HepG2 (cell line): ENCODE data around the gene C1QTNF12. TPM values are rescaled to one million over a fixed set of nuclear protein-coding genes. Genes with fewer than 3 reads are reported as not detected.
A peak's percentile ranks its signal among the peaks of the same experiment; 100 is the strongest.

Experiments
- ARID5B ChIP-seq: IDR thresholded peaks from 2 replicates; pipeline ENCODE4 v1.4.0; 2020; ENCODE audit warnings: mild to moderate bottlenecking, missing genetic modification reagents
- CEBPG ChIP-seq: IDR thresholded peaks from 2 replicates; pipeline ENCODE4 v1.6.1; 2016
- KDM4B ChIP-seq: sonication (generic); formaldehyde crosslinking; IDR thresholded peaks from 2 replicates; pipeline ENCODE4 v1.4.0; 2020; ENCODE audit warnings: missing genetic modification reagents
- NCOA5 ChIP-seq: sonication (generic); formaldehyde crosslinking; IDR thresholded peaks from 2 replicates; pipeline ENCODE4 v1.4.0; 2020; ENCODE audit warnings: missing genetic modification reagents
- NFE2 ChIP-seq: sonication (generic); formaldehyde crosslinking; IDR thresholded peaks from 2 replicates; pipeline ENCODE4 v1.4.0; 2020; ENCODE audit warnings: missing genetic modification reagents
- NFRKB ChIP-seq: fragments of 450-650 bp; IDR thresholded peaks from 2 replicates; pipeline ENCODE4 v1.6.1; 2017
- PRDM4 ChIP-seq: sonication (generic); formaldehyde crosslinking; IDR thresholded peaks from 2 replicates; pipeline ENCODE4 v1.9.0; 2021; ENCODE audit warnings: missing genetic modification reagents, borderline replicate concordance
- RORA ChIP-seq: sonication (generic); formaldehyde crosslinking; IDR thresholded peaks from 2 replicates; pipeline ENCODE4 v1.5.0; 2020; ENCODE audit warnings: mild to moderate bottlenecking, missing genetic modification reagents, moderate library complexity
- SNRNP70 ChIP-seq: fragments of 200-400 bp; formaldehyde crosslinking; IDR thresholded peaks from 2 replicates; pipeline ENCODE4 v1.6.1; 2017; ENCODE audit warnings: mild to moderate bottlenecking, low read depth, low read length, moderate library complexity
- TRIM22 ChIP-seq: fragments of 450-650 bp; IDR thresholded peaks from 2 replicates; pipeline ENCODE4 v1.6.1; 2017
- ZNF44 ChIP-seq: sonication (generic); formaldehyde crosslinking; IDR thresholded peaks from 2 replicates; pipeline ENCODE4 v1.5.1; 2020; ENCODE audit warnings: mild to moderate bottlenecking, missing genetic modification reagents
- ZNF605 ChIP-seq: sonication (generic); formaldehyde crosslinking; IDR thresholded peaks from 2 replicates; pipeline ENCODE4 v1.8.0; 2022; ENCODE audit warnings: mild to moderate bottlenecking, missing genetic modification reagents
- ZNF879 ChIP-seq: sonication (generic); formaldehyde crosslinking; IDR thresholded peaks from 2 replicates; pipeline ENCODE4 v1.8.1; 2023; ENCODE audit warnings: missing genetic modification reagents
- polyA plus RNA-seq, 8 experiments: library from polyadenylated mRNA; depleted of rRNA in 3 of 8; stranded (reverse) in 7 of 8; unstranded in 1 of 8; fragments of >200 nt; fragmentation: Illumina TruSeq in 4 of 8; extraction: Trizol in 4 of 8; gene quantifications; 2 replicates each; pipeline versions ENCODE4 v1.2.1 to v1.2.3, GENCODE V29; 2011 to 2016; ENCODE audit warnings: low read depth in 4 of 8, missing spikeins in 1 of 8, mixed read lengths in 1 of 8; ENCODE audit not compliant: insufficient read depth in 1 of 8
- total RNA-seq, 5 experiments: library from RNA; depleted of rRNA; stranded (reverse); fragments of >200 nt; fragmentation: Illumina TruSeq; extraction: Trizol; gene quantifications; 2 replicates each; pipeline ENCODE4 v1.2.3, GENCODE V29; 2016; ENCODE audit warnings: low read depth in 1 of 5
- TF ChIP-seq, protein P1 (sequence below): sonication (generic); formaldehyde crosslinking; conservative IDR thresholded peaks from 2 replicates; pipeline ENCODE4 v1.8.0; 2022; ENCODE audit warnings: low read depth, missing genetic modification reagents
- TF ChIP-seq, protein P2 (sequence below): sonication (generic); formaldehyde crosslinking; IDR thresholded peaks from 2 replicates; pipeline ENCODE4 v1.4.0; 2020; ENCODE audit warnings: mild to moderate bottlenecking, missing genetic modification reagents, borderline replicate concordance

C1QTNF12 gene
- total and polyA plus RNA-seq, 2 of the 13 experiments (the other 11 are each of a cell fraction or from before 2014, with no cell fraction given) = 0.18 to 0.64 TPM

- TF ChIP-seq, protein P1, sequence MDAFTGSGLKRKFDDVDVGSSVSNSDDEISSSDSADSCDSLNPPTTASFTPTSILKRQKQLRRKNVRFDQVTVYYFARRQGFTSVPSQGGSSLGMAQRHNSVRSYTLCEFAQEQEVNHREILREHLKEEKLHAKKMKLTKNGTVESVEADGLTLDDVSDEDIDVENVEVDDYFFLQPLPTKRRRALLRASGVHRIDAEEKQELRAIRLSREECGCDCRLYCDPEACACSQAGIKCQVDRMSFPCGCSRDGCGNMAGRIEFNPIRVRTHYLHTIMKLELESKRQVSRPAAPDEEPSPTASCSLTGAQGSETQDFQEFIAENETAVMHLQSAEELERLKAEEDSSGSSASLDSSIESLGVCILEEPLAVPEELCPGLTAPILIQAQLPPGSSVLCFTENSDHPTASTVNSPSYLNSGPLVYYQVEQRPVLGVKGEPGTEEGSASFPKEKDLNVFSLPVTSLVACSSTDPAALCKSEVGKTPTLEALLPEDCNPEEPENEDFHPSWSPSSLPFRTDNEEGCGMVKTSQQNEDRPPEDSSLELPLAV (CRISPR knock-in tag) = no peak
- TF ChIP-seq ARID5B (CRISPR knock-in tag) = no peak
- no peak for TF ChIP-seq ZNF44
- no peak for TF ChIP-seq ZNF879 (CRISPR knock-in tag)
- no peak for TF ChIP-seq NFE2 (CRISPR knock-in tag)
- no peak for TF ChIP-seq SNRNP70
- TF ChIP-seq KDM4B (CRISPR knock-in tag) = no peak
- no peak for TF ChIP-seq RORA (CRISPR knock-in tag)
- peak; percentile 49; the same call in 1 of the 2 replicates for TF ChIP-seq ZNF605 (CRISPR knock-in tag)
- no peak for TF ChIP-seq CEBPG (CRISPR knock-in tag)
- TF ChIP-seq PRDM4 (CRISPR knock-in tag) = no peak
- TF ChIP-seq NCOA5 (CRISPR knock-in tag) = no peak
- TF ChIP-seq TRIM22 = no peak
- TF ChIP-seq, protein P2, sequence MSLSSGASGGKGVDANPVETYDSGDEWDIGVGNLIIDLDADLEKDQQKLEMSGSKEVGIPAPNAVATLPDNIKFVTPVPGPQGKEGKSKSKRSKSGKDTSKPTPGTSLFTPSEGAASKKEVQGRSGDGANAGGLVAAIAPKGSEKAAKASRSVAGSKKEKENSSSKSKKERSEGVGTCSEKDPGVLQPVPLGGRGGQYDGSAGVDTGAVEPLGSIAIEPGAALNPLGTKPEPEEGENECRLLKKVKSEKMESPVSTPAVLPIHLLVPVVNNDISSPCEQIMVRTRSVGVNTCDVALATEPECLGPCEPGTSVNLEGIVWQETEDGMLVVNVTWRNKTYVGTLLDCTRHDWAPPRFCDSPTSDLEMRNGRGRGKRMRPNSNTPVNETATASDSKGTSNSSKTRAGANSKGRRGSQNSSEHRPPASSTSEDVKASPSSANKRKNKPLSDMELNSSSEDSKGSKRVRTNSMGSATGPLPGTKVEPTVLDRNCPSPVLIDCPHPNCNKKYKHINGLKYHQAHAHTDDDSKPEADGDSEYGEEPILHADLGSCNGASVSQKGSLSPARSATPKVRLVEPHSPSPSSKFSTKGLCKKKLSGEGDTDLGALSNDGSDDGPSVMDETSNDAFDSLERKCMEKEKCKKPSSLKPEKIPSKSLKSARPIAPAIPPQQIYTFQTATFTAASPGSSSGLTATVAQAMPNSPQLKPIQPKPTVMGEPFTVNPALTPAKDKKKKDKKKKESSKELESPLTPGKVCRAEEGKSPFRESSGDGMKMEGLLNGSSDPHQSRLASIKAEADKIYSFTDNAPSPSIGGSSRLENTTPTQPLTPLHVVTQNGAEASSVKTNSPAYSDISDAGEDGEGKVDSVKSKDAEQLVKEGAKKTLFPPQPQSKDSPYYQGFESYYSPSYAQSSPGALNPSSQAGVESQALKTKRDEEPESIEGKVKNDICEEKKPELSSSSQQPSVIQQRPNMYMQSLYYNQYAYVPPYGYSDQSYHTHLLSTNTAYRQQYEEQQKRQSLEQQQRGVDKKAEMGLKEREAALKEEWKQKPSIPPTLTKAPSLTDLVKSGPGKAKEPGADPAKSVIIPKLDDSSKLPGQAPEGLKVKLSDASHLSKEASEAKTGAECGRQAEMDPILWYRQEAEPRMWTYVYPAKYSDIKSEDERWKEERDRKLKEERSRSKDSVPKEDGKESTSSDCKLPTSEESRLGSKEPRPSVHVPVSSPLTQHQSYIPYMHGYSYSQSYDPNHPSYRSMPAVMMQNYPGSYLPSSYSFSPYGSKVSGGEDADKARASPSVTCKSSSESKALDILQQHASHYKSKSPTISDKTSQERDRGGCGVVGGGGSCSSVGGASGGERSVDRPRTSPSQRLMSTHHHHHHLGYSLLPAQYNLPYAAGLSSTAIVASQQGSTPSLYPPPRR (CRISPR knock-in tag) = peak; percentile 46; the same call in 1 of the 2 replicates
- no peak for TF ChIP-seq NFRKB
These were observed 41.0 kb upstream of the C1QTNF12 start (continued) for GRCh38 chr1:1287288-1288110.
